Heart left ventricle (tissue), 16 donors: Measurements from ENCODE around the gene GPR183. TPM values are rescaled to one million over a fixed set of nuclear protein-coding genes. Genes with fewer than 3 reads are reported as not detected.

Experiments
- ATAC-seq, 4 donors: fragments of 200-7000 bp; cut with Tn5 transposase; one replicate each; pipeline ENCODE4 v1.9.1; 2020 to 2022; ENCODE audit warnings: moderate library complexity in 4 of 4, mild to moderate bottlenecking in 3 of 4, moderate number of reproducible peaks in 1 of 4
- DNase-seq, 5 donors: peaks; one replicate each; pipeline ENCODE4 v3.0.0-alpha.2; 2020
- H3K27ac ChIP-seq, 12 donors: fragments of 200-600 bp; sonication (generic) in 4 of 12; one replicate each; pipeline versions ENCODE4 v1.5.0 to v1.8.0; 2016 to 2022; ENCODE audit warnings: mild to moderate bottlenecking in 2 of 12
- H3K27me3 ChIP-seq, 9 donors: fragments of 200-600 bp; sonication (generic) in 2 of 9; one replicate each; pipeline versions ENCODE4 v1.5.1 to v1.8.0; 2016 to 2022; ENCODE audit warnings: mild to moderate bottlenecking in 3 of 9
- H3K36me3 ChIP-seq, 9 donors: fragments of 200-600 bp; sonication (generic) in 2 of 9; one replicate each; pipeline versions ENCODE4 v1.5.0 to v1.8.0; 2018 to 2022; ENCODE audit warnings: mild to moderate bottlenecking in 2 of 9
- H3K4me1 ChIP-seq, 12 donors: fragments of 200-600 bp; sonication (generic) in 4 of 12; one replicate each; pipeline versions ENCODE4 v1.5.0 to v1.8.0; 2016 to 2022; ENCODE audit warnings: mild to moderate bottlenecking in 3 of 12
- H3K4me3 ChIP-seq, 12 donors: fragments of 200-600 bp; sonication (generic) in 4 of 12; one replicate each; pipeline versions ENCODE4 v1.5.0 to v1.8.0; 2017 to 2022; ENCODE audit warnings: mild to moderate bottlenecking in 9 of 12, moderate library complexity in 4 of 12
- H3K9me3 ChIP-seq, 12 donors: fragments of 200-600 bp; sonication (generic) in 4 of 12; one replicate each; pipeline versions ENCODE4 v1.5.0 to v1.8.0; 2016 to 2022; ENCODE audit warnings: mild to moderate bottlenecking in 1 of 12
- CTCF ChIP-seq, 12 donors: fragments of 200-600 bp; sonication (generic) in 4 of 12; IDR thresholded peaks; one replicate each; pipeline versions ENCODE4 v1.5.0 to v1.8.0; 2018 to 2022; ENCODE audit warnings: antibody characterized with exemption in 12 of 12, mild to moderate bottlenecking in 5 of 12
- POLR2A ChIP-seq, 2 donors: fragments of 450-650 bp; IDR thresholded peaks; one replicate each; pipeline ENCODE4 v1.6.1; 2017; ENCODE audit warnings: antibody characterized with exemption in 2 of 2, mild to moderate bottlenecking in 2 of 2, moderate library complexity in 2 of 2
- WGBS, 4 donors: extraction: QIAGEN DNeasy Blood & Tissue Kit in 2 of 4; methylation state at CpG; one replicate each; pipeline versions ENCODE4 v1.1.5 to v1.1.7; 2013 to 2018; 5-methylcytosine and 5-hydroxymethylcytosine counted together
- intact Hi-C, 10 donors: fragments of 100-400 bp; cut with DNase I; formaldehyde crosslinking; loops; one replicate each; pipeline versions ENCODE4 v1.11.1 to v1.14.2; 2022
- polyA plus RNA-seq, 2 donors: library from polyadenylated mRNA; stranded (reverse); fragments of 200-250 nt; gene quantifications; one replicate each; pipeline ENCODE4 v1.2.3, GENCODE V29; 2013
- total RNA-seq, 9 donors: library from RNA; depleted of rRNA in 2 of 9; stranded (reverse); fragments of >200 nt in 2 of 9; fragmentation: NEBNext Ultra II Directional in 3 of 9; extraction: Animal tissue kit (Norgen Biotek cat#: 25700) in 3 of 9; gene quantifications; one replicate each; pipeline versions ENCODE4 v1.1.0 to v1.2.4, GENCODE V29; 2016 to 2023
- donor health status: ischemic (EF 13 %, LVEDD 7.1; RV severe dilation, severe dysfunction).
- donor health status: healthy with polysubstance abuse.
- donor health status: DM: no; HTN: yes; CAD: no.
- donor health status: DM: no; HTN: no; CAD: no.
- donor health status: ischemic (EF 25% LVEDD 6.9; RV normal size, moderate dysfunction).
- donor health status: ischemic (EF 25% LVEDD 5.7; RV mildly dilated, moderate dysfunction).
- donor health status: healthy.
- donor health status: DM: yes; HTN: yes; CAD: no.
- donor health status: ischemic (EF 35%, LVEDD 5.7; RV mildly dilated, moderate dysfunction).
- donor health status: nonischemic (EF 11% LVEDD 7.7; RV severe dilation, severe dysfunction).
- donor health status: DM: yes; HTN: yes; CAD: no.
- donor health status: PGD.
- donor health status: ischemic (EF 29% LVEDD 5.4; RV normal size, mild dysfunction).
- donor health status: nonischemic (EF 23%, LVEDD 6.1; RV moderate dilation, normal function).

The GPR183 gene
- total and polyA plus RNA-seq, 11 donors = 0.69 to 7.6 (median 1.5) TPM

- DNase-seq = no peak
- H3K4me1 ChIP-seq = peaks cover 0 to 4% (median 0%) of the 10 kb centered on the region in 12 donors
- H3K9me3 ChIP-seq = no peaks in the 10 kb centered on the region
- 94 to 97% (median 95%) methylated on average over 5 to 6 of the region's 6 CpGs for WGBS, 4 donors
- H3K27ac ChIP-seq = no peak overlapping the region
- intact Hi-C loops = no loop called here
- no peak for ATAC-seq
- H3K36me3 ChIP-seq = peaks cover 0 to 84% (median 68%) of the 10 kb centered on the region in 9 donors
- H3K4me3 ChIP-seq = no peak overlapping the region
- H3K27me3 ChIP-seq = no peaks in the 10 kb centered on the region
- TF ChIP-seq CTCF (IDR thresholded peaks at IDR 0.05) (no peak), POLR2A (IDR thresholded peaks at IDR 0.05) (no peak)
These were observed 40.2 kb upstream of the GPR183 start for GRCh38 chr13:99347335-99347878.

GRCh38 chr13:99346335-99347042 lies 39.3 kb upstream of the GPR183 start:
- TF ChIP-seq POLR2A (IDR thresholded peaks at IDR 0.05) (no peak), CTCF (IDR thresholded peaks at IDR 0.05) (no peak)
- WGBS, 4 donors = 92 to 93% (median 93%) methylated on average over 11 of the region's 11 CpGs
- intact Hi-C loops = no loop called here
- Histone ChIP-seq H3K27me3 (no peaks in the 10 kb centered on the region), H3K36me3 (peaks cover 0 to 87% (median 68%) of the 10 kb centered on the region in 9 donors), H3K4me1 (peaks cover 0 to 3% (median 0%) of the 10 kb centered on the region in 12 donors), H3K27ac (no peak overlapping the region), H3K9me3 (no peaks in the 10 kb centered on the region), H3K4me3 (no peak overlapping the region)
- ATAC-seq = no peak
- no peak for DNase-seq

GRCh38 chr13:99345345-99345744 lies 38.1 kb upstream of the GPR183 start:
- Histone ChIP-seq H3K4me1 (peaks cover 0 to 8% (median 0%) of the 10 kb centered on the region in 12 donors), H3K27ac (no peak overlapping the region), H3K4me3 (no peak overlapping the region), H3K36me3 (peaks cover 0 to 93% (median 75%) of the 10 kb centered on the region in 9 donors), H3K9me3 (no peaks in the 10 kb centered on the region), H3K27me3 (no peaks in the 10 kb centered on the region)
- DNase-seq (no peak), ATAC-seq (no peak)
- no peak for TF ChIP-seq POLR2A (IDR thresholded peaks at IDR 0.05)
- TF ChIP-seq CTCF (IDR thresholded peaks at IDR 0.05) = no peak
- 89 to 93% (median 90%) methylated on average over 5 of the region's 5 CpGs for WGBS, 4 donors
- intact Hi-C loops = no loop called here

GRCh38 chr13:99344610-99345208 lies 37.5 kb upstream of the GPR183 start:
- intact Hi-C loops = no loop called here
- Histone ChIP-seq H3K4me1 (peaks cover 0 to 14% (median 0%) of the 10 kb centered on the region in 12 donors), H3K36me3 (peaks cover 0 to 91% (median 76%) of the 10 kb centered on the region in 9 donors), H3K4me3 (no peak overlapping the region), H3K9me3 (no peaks in the 10 kb centered on the region), H3K27me3 (no peaks in the 10 kb centered on the region), H3K27ac (no peak overlapping the region)
- ATAC-seq (no peak), DNase-seq (no peak)
- WGBS, 4 donors = 89 to 95% (median 94%) methylated on average over 6 of the region's 6 CpGs
- no peak for TF ChIP-seq CTCF (IDR thresholded peaks at IDR 0.05)
- TF ChIP-seq POLR2A (IDR thresholded peaks at IDR 0.05) = no peak
